GM23248 (cell line): ENCODE data around the gene SLC6A12.

Experiments used
- EZH2 ChIP-seq: fragments of 200-600 bp; sonication (generic); IDR thresholded peaks from 2 replicates; pipeline ENCODE4 v1.6.1; 2018; ENCODE audit warnings: antibody characterized with exemption, mild to moderate bottlenecking; ENCODE audit not compliant: insufficient read depth, poor library complexity, severe bottlenecking
- EZH2phosphoT487 ChIP-seq: fragments of 200-600 bp; sonication (generic); IDR thresholded peaks from 2 replicates; pipeline ENCODE4 v1.6.1; 2018; ENCODE audit warnings: antibody characterized with exemption, moderate library complexity, mild to moderate bottlenecking, low read depth; ENCODE audit not compliant: insufficient read depth

DNA sequence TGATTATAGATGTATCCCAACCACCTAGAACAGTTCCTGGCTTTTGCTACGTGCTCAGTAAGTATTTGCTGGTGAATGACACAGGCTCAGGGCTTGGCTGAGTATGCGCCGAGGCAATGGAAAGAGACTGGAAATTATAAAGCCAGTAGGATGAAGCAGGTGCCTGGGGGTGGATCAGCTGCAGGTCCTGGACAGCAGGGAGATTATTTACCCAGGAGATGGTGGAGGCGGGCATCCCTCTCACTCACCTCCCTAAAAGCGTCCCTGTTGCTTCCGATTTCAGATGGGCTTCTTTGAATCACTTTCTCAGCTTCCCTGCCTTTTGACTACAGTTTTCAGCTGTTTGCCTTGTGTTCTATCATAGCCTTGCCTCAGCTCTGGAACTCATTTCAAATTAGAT lies 42.3 kb upstream of the SLC6A12 start:
- TF ChIP-seq EZH2: no peak
- TF ChIP-seq EZH2phosphoT487: no peak
